Stimulated activated CD4-positive, alpha-beta T cell treated with anti-CD3 and anti-CD28 coated beads, TNF-alpha, amount 100 ng/mL, for 4 hours (primary cell): ENCODE results near the gene WDR27.

Experiments used
- DNase-seq, 3 experiments: peaks; one replicate each; pipeline ENCODE4 v3.0.0-alpha.2; 2020; ENCODE audit warnings: low read depth in 3 of 3

WDR27 gene

GRCh38 chr6:169564453-169565240 is 137.2 kb downstream of the WDR27 start:
- DNase-seq, result no peak

GRCh38 chr6:169561665-169562064 is 140.2 kb downstream of the WDR27 start:
- DNase-seq, result no peak

GRCh38 chr6:169559592-169559991 is 142.2 kb downstream of the WDR27 start:
- no peak for DNase-seq

DNA sequence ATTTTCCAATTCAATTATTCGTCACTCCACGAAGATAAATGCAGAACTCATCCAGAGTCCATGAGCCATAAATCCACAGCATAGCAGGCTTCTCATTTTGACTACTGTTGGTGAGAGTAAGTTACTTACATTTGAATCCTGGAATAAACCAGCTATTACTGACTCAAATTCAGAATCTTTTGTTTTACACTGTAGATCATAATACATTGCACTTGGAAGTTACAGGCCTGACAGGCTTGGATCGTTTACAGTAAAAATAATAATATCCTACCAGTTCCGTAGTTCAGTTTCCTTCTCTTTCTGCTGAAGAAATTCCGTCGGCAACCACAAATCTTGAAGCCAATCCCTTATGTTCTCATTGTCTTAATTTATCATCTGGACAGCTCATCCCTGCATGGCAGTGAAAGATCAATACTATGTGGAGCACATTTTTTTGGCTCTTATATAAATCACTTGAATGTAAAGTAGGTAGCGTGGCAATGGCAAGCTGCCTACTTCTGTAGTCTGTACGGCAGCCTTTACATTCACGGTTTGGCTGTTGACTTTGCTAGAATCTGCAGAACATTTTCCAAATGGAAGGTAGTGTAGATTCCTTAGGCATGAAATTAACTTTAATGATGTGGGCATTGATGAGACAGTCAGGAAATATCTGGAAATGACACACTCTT is 142.9 kb downstream of the WDR27 start:
- DNase-seq, result no peak

- DNase-seq, result no peak
Observed at GRCh38 chr6:169558378-169558773, 143.5 kb downstream of the WDR27 start.

DNA sequence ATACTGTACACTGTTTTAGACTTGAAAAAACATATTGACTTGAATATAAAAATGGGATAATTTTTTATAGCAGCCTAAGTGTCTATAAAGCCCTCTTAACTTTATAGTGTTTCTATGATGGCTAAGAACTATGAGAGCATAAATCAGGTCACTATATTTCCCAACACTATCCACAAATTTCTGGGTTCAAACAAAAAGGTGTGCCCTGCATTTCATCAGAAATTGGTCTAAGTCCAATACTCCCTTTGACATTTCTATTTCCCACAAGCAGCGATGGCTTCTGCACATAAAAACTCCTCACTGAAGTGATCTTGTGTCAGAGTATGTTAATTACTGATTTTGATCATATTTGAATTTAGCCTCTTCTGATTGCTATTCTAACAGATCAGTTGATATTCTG is 143.9 kb downstream of the WDR27 start:
- DNase-seq, result no peak

DNA sequence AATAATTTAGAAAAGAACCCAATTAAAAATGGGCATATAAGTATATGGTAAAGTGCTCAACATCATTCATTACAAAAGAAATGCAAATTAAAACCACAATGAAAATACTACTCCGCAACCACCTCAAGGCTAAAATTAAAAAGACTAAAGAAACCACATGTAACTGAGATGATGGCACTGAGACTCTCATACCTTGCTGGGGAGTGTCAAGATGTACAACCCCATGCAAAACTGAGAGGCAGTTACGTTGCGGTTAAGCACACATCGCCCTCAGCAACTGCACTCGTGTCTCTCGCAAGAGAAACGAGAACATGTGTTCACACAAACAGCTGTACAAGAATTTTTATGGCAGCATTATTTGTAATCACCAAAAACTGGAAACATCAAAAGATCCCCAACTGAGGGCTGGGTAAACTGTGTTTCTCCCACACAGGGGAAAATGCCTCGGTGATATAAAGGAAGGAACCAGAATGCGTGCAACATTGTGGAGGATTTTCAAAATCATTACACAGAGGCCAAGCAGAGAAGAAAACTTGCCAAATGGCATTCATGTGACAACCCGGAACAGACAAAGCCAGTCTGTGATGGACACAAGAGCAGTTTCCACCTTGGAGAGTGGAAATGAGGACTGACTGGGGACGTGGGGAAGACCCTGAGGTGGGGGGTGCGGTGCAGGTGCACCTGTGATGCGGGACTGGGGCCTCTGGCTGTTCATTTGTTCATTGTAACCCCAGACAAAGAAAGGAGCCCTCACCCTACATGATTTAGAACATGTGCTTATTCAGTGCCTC is 144.9 kb downstream of the WDR27 start:
- no peak for DNase-seq

DNA sequence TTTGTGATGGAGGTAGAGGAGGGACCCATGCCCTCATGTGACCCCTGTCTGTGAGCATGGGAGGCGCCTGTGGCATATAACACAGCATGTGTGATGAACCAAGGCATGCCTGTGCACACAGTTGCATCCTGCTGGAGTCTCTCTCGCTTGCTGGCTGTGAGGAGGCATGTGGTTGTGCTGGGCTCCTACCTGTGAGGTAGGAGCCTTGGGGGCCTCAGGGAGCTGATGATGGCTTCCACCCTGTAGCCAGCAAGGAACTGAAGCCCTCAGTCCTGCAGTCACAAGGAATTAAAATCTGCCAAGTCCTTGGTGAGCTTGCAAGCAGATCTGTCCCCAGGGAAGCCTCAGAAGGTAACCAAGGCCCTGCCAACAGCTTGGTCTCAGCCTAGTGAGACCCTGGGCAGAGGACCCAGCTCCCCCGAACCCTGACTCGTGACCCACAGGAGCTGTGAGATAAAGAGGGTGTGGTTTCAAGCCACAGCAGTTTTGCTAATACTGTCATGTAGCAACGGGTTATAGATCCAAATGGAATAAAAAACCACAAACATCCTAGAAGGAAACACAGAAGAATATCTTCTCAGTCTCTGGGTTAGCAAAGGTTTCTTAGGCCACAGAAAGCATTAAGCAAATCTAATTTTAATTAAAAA is 145.7 kb downstream of the WDR27 start:
- DNase-seq, result no peak

DNA sequence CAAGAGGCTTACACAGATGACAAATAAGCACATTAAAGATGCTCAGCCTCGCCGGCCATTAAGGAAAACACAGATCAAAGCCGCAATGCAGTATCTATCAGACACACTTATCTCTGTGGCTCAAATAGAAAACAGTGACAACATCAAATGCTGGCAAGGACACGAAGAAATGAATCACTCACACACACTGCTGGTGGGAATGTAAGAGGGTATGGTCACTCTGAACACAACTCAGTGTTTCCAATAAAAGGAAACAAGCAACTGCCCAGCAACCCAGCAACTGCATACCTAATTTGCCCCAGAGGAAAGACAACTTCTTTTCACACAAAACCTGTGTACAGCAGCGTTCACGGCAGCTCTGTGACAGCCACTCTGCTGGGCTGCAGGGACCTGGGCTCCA is 155.8 kb downstream of the WDR27 start:
- no peak for DNase-seq

DNA sequence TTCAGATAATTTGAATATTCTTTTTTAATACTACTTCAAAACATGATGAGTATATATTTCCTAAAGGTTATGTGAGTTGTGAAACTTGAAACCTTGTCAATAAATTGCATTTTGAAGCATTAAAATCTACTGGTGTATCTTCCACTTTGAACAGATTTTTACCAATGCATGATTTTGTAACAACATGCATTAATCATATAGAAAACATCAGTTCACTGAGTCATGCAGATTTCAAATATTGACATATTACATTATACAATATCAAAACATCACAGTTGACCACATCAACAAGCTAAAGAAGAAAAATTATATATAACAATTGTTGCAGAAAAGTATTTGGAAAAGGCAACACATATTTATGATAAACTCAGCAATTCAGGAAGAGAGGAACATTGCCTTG is 158.1 kb downstream of the WDR27 start:
- DNase-seq, result no peak

- no peak for DNase-seq
Observed at GRCh38 chr6:169542491-169542890, 159.3 kb downstream of the WDR27 start.

DNA sequence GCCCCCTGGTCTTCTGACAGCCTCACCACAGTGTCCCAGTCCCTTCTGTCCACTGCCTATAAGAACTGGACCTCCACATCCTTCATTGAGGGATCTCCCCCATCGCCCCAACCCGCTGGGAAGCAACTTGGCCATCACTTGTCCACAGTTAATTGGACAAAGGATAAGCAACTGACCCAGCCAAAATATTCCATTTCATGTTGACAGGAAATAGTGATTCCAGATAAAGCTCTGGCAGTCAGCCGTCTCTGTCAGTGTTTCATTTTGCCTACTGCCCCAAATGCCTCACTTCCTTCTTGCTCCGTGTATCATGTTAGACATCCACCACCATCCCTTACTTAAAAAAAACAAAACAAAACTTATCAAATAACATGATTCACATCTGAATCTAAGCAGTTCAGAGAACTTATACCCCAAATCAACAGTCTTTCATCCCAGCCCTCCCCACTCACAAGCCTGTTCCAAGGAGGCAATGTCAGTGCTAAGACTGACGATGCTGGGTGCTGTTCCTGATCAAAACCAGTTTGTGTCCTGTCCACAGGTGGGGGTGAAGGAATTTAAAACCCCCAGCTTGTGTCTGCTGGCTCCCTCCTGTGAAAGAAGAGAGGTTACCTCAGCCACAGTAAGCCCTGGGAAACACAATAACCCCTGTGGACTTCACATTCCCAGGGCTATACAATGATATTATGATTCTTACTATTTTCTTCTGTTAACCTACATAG is 162.5 kb downstream of the WDR27 start:
- DNase-seq, result no peak

DNA sequence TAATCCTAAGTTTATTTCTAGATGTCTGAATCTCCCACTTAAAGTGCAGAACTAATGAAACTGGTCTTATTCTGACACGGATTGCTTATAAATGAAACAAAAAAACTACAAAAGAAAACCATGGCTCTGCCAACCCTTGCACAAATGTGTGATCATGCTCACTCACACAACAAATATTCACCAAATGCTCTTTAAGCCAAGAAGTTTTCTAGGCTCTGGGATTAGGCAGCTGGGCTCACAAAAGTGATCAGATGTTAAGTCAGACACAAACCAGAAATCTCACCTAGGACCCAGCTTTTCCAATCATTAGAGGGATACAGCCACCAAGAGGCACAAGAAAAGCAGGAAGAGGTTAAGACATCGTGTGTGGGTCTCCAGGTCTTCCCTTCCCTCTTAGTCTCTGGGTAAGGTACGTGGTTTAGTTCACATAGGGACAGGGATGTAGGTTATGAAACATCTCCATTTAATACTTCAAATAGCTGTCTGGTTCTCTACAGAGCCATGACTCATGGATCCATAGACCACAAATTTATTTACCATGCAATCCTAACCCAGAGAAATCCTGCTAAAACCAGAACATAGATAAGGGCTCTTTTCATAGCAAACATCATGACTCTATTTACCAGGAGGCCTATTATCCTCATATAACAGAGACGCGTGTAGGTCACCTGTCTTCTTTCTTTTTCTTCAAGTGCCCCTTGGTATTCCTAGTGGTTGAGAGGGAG is 165.2 kb downstream of the WDR27 start:
- DNase-seq, result no peak

- no peak for DNase-seq
Observed at GRCh38 chr6:169534039-169534421, 167.8 kb downstream of the WDR27 start.

- DNase-seq, result no peak
Observed at GRCh38 chr6:169533301-169534038, 168.4 kb downstream of the WDR27 start.

GRCh38 chr6:169530752-169531123 is 171.1 kb downstream of the WDR27 start:
- no peak for DNase-seq

- DNase-seq, result no peak
Observed at GRCh38 chr6:169529931-169530751, 171.7 kb downstream of the WDR27 start.

- DNase-seq, result no peak
Observed at GRCh38 chr6:169528755-169529154, 173.1 kb downstream of the WDR27 start.

- no peak for DNase-seq
Observed at GRCh38 chr6:169527306-169527705, 174.5 kb downstream of the WDR27 start.
